ENCODE data around the gene USP17L12. TPM values are rescaled to one million over a fixed set of nuclear protein-coding genes. Genes with fewer than 3 reads are reported as not detected.
A peak's percentile ranks its signal among the peaks of the same experiment; 100 is the strongest.
"Not testable (repeated sequence)": the region's sequence is repeated elsewhere in the genome, so short reads cannot be mapped to it uniquely, and the experiment has no call there.

The USP17L12 gene
- total RNA-seq (not detected), polyA plus RNA-seq (not detected)

DNA sequence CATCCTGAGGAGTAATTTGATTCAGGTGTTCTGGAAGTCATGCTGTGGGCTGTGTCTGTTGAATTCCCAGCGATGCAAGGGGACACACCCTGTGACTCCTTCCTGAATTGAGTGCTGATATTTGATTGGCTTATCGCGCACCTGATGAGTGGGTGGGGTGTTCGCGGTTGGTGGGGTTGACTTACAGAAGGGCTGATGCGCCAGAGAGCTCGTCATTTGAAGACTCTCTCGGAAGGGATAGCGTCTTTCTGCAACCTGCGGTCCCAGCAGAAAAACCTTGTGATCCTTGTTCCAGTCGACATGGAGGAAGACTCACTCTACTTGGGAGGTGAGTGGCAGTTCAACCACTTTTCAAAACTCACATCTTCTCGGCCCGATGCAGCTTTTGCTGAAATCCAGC, at the start of gene USP17L12:
USP17L12 (plus strand) TSS at position 301 of the 400 bp plus-strand sequence; CDS start at position 301, 0 bp downstream.
- DNase-seq; H3K36me3 ChIP-seq; intact Hi-C loops (cut with DNase I); H3K27me3 ChIP-seq; H3K4me1 ChIP-seq; H3K27ac ChIP-seq; H3K9me3 ChIP-seq; H3K4me3 ChIP-seq: not testable (repeated sequence)
- WGBS, 2 donors: no CpG with 5 or more reads among the region's 13 CpGs

GRCh38 chr4:9210357-9210756, 9.6 kb upstream of the USP17L12 start, which contains the start of gene USP17L10:
TSS of gene USP17L10 (plus strand) at chr4:9210657. CDS start at chr4:9210657, 0 bp downstream.
- intact Hi-C loops (cut with DNase I); H3K27me3 ChIP-seq; H3K27ac ChIP-seq; DNase-seq; H3K4me3 ChIP-seq; H3K36me3 ChIP-seq; H3K9me3 ChIP-seq; H3K4me1 ChIP-seq: not testable (repeated sequence)
- WGBS, 2 donors: 88% methylated on average over 13 of the region's 13 CpGs; no CpG with 5 or more reads in 1 of the 2 donors

DNA sequence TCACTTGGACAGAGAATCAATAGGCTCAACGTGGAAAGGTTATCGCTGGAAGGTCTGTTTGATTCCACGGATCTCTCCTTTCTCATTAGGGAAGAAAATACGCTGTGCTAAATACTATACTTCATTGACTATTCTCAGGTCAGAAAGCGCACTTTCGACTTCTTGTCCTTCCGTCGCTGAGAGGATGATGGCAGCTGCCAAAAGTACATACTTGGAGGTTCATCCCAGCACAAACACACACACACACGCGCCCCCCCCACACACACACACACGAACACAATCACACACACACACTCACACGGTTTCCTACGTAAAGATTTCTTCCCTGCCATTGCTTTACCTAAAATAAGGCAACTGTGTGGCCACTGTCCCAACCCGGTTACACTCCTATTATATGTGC, 5.3 kb upstream of the USP17L12 start:
- peak; percentile 13 for DNase-seq
- H3K27ac ChIP-seq; intact Hi-C loops (cut with DNase I); H3K4me3 ChIP-seq; H3K36me3 ChIP-seq; H3K27me3 ChIP-seq; H3K4me1 ChIP-seq; H3K9me3 ChIP-seq: not testable (repeated sequence)
- 83% methylated on average over 11 of the region's 14 CpGs for WGBS, 2 donors

- DNase-seq; H3K4me3 ChIP-seq; H3K36me3 ChIP-seq; H3K27ac ChIP-seq; H3K4me1 ChIP-seq; intact Hi-C loops (cut with DNase I); H3K9me3 ChIP-seq; H3K27me3 ChIP-seq: not testable (repeated sequence)
- WGBS, 2 donors: 98% methylated on average over 10 of the region's 14 CpGs; no CpG with 5 or more reads in 1 of the 2 donors
Observed at GRCh38 chr4:9215105-9215504, 4.8 kb upstream of the USP17L12 start, which contains the start of gene USP17L11. TSS of gene USP17L11 (plus strand) at chr4:9215405. CDS start at chr4:9215405, 0 bp downstream.

- no CpG with 5 or more reads among the region's 14 CpGs for WGBS, 2 donors
- intact Hi-C loops (cut with DNase I); H3K4me1 ChIP-seq; DNase-seq; H3K36me3 ChIP-seq; H3K27me3 ChIP-seq; H3K9me3 ChIP-seq; H3K4me3 ChIP-seq; H3K27ac ChIP-seq: not testable (repeated sequence)
Observed at GRCh38 chr4:9224596-9224995, 4.6 kb downstream of the USP17L12 start, which contains the start of gene USP17L13. TSS of gene USP17L13 (plus strand) at chr4:9224896. CDS start at chr4:9224896, 0 bp downstream.

DNA sequence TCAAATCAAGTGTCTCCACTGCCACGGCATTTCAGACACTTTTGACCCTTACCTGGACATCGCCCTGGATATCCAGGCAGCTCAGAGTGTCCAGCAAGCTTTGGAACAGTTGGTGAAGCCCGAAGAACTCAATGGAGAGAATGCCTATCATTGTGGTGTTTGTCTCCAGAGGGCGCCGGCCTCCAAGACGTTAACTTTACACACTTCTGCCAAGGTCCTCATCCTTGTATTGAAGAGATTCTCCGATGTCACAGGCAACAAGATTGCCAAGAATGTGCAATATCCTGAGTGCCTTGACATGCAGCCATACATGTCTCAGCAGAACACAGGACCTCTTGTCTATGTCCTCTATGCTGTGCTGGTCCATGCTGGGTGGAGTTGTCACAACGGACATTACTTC, 10.3 kb downstream of the USP17L12 start:
- H3K27ac ChIP-seq; H3K36me3 ChIP-seq; intact Hi-C loops (cut with DNase I); H3K4me3 ChIP-seq; H3K27me3 ChIP-seq; H3K4me1 ChIP-seq; H3K9me3 ChIP-seq: not testable (repeated sequence)
- 93 to 96% methylated on average over 5 to 6 of the region's 8 CpGs for WGBS, 2 donors
- peak; percentile 53 for DNase-seq

DNA sequence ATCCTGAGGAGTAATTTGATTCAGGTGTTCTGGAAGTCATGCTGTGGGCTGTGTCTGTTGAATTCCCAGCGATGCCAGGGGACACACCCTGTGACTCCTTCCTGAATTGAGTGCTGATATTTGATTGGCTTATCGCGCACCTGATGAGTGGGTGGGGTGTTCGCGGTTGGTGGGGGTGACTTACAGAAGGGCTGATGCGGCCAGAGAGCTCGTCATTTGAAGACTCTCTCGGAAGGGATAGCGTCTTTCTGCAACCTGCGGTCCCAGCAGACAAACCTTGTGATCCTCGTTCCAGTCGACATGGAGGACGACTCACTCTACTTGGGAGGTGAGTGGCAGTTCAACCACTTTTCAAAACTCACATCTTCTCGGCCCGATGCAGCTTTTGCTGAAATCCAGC, 14.1 kb downstream of the USP17L12 start, which contains the start of gene USP17L15:
USP17L15 (plus strand) TSS at position 301 of the 400 bp plus-strand sequence; CDS start at position 301, 0 bp downstream.
- H3K27me3 ChIP-seq; H3K4me1 ChIP-seq; intact Hi-C loops (cut with DNase I); H3K9me3 ChIP-seq; H3K36me3 ChIP-seq; DNase-seq; H3K4me3 ChIP-seq; H3K27ac ChIP-seq: not testable (repeated sequence)
- WGBS, 2 donors: no CpG with 5 or more reads among the region's 15 CpGs

DNA sequence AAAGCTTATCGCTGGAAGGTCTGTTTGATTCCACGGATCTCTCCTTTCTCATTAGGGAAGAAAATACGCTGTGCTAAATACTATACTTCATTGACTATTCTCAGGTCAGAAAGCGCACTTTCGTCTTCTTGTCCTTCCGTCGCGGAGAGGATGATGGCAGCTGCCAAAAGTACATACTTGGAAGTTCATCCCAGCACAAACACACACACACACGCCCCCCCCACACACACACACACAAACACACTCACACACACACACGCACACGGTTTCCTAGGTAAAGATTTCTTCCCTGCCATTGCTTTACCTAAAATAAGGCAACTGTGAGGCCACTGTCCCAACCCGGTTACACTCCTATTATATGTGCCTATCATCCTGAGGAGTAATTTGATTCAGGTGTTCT, 18.5 kb downstream of the USP17L12 start:
- H3K27me3 ChIP-seq; intact Hi-C loops (cut with DNase I); H3K36me3 ChIP-seq; H3K9me3 ChIP-seq; H3K4me1 ChIP-seq; H3K27ac ChIP-seq; H3K4me3 ChIP-seq: not testable (repeated sequence)
- 83 to 88% methylated on average over 11 of the region's 12 CpGs for WGBS, 2 donors
- peak; percentile 40 for DNase-seq

DNA sequence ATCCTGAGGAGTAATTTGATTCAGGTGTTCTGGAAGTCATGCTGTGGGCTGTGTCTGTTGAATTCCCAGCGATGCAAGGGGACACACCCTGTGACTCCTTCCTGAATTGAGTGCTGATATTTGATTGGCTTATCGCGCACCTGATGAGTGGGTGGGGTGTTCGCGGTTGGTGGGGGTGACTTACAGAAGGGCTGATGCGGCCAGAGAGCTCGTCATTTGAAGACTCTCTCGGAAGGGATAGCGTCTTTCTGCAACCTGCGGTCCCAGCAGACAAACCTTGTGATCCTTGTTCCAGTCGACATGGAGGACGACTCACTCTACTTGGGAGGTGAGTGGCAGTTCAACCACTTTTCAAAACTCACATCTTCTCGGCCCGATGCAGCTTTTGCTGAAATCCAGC, 23.6 kb downstream of the USP17L12 start, which contains the start of gene USP17L17:
USP17L17 (plus strand) TSS at position 301 of the 400 bp plus-strand sequence; CDS start at position 301, 0 bp downstream.
- DNase-seq; intact Hi-C loops (cut with DNase I); H3K27me3 ChIP-seq; H3K27ac ChIP-seq; H3K4me3 ChIP-seq; H3K36me3 ChIP-seq; H3K4me1 ChIP-seq; H3K9me3 ChIP-seq: not testable (repeated sequence)
- WGBS, 2 donors: 92 to 98% methylated on average over 5 of the region's 14 CpGs

DNA sequence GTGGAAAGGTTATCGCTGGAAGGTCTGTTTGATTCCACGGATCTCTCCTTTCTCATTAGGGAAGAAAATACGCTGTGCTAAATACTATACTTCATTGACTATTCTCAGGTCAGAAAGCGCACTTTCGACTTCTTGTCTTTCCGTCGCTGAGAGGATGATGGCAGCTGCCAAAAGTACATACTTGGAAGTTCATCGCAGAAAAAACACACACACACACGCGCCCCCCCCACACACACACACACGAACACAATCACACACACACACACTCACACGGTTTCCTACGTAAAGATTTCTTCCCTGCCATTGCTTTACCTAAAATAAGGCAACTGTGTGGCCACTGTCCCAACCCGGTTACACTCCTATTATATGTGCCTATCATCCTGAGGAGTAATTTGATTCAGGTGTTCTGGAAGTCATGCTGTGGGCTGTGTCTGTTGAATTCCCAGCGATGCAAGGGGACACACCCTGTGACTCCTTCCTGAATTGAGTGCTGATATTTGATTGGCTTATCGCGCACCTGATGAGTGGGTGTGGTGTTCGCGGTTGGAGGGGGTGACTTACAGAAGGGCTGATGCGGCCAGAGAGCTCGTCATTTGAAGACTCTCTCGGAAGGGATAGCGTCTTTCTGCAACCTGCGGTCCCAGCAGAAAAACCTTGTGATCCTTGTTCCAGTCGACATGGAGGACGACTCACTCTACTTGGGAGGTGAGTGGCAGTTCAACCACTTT, 28.2 kb downstream of the USP17L12 start, which contains the start of gene USP17L18:
USP17L18 (plus strand) TSS at position 678 of the 728 bp plus-strand sequence; CDS start at position 678, 0 bp downstream.
- peak; percentile 68 for DNase-seq
- H3K4me3 ChIP-seq; H3K27me3 ChIP-seq; H3K9me3 ChIP-seq; intact Hi-C loops (cut with DNase I); H3K36me3 ChIP-seq; H3K4me1 ChIP-seq; H3K27ac ChIP-seq: not testable (repeated sequence)
- 76 to 95% methylated on average over 15 to 21 of the region's 26 CpGs for WGBS, 2 donors

- DNase-seq; H3K9me3 ChIP-seq; H3K36me3 ChIP-seq; H3K27ac ChIP-seq; H3K4me1 ChIP-seq; intact Hi-C loops (cut with DNase I); H3K4me3 ChIP-seq; H3K27me3 ChIP-seq: not testable (repeated sequence)
- WGBS, 2 donors: no CpG with 5 or more reads among the region's 13 CpGs
Observed at GRCh38 chr4:9253078-9253477, 33.1 kb downstream of the USP17L12 start, which contains the start of gene USP17L19. TSS of gene USP17L19 (plus strand) at chr4:9253378. CDS start at chr4:9253378, 0 bp downstream.

DNA sequence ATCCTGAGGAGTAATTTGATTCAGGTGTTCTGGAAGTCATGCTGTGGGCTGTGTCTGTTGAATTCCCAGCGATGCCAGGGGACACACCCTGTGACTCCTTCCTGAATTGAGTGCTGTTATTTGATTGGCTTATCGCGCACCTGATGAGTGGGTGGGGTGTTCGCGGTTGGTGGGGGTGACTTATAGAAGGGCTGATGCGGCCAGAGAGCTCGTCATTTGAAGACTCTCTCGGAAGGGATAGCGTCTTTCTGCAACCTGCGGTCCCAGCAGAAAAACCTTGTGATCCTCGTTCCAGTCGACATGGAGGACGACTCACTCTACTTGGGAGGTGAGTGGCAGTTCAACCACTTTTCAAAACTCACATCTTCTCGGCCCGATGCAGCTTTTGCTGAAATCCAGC, 37.9 kb downstream of the USP17L12 start, which contains the start of gene USP17L20:
USP17L20 (plus strand) TSS at position 301 of the 400 bp plus-strand sequence; CDS start at position 301, 0 bp downstream.
- WGBS, 2 donors: no CpG with 5 or more reads among the region's 15 CpGs
- H3K36me3 ChIP-seq; H3K27ac ChIP-seq; intact Hi-C loops (cut with DNase I); H3K9me3 ChIP-seq; H3K4me1 ChIP-seq; DNase-seq; H3K27me3 ChIP-seq; H3K4me3 ChIP-seq: not testable (repeated sequence)

- WGBS, 2 donors: no CpG with 5 or more reads among the region's 13 CpGs
- intact Hi-C loops (cut with DNase I); DNase-seq; H3K27me3 ChIP-seq; H3K27ac ChIP-seq; H3K4me1 ChIP-seq; H3K9me3 ChIP-seq; H3K36me3 ChIP-seq; H3K4me3 ChIP-seq: not testable (repeated sequence)
Observed at GRCh38 chr4:9262572-9262971, 42.6 kb downstream of the USP17L12 start, which contains the start of gene USP17L21. TSS of gene USP17L21 (plus strand) at chr4:9262872. CDS start at chr4:9262872, 0 bp downstream.

All from sigmoid colon (tissue), 7 donors.